Stomach (tissue), 9 donors: ENCODE data around the gene MCTP1. TPM values are rescaled to one million over a fixed set of nuclear protein-coding genes. Genes with fewer than 3 reads are reported as not detected.

Experiments
- DNase-seq, 2 donors: peaks; one replicate each; pipeline versions ENCODE4 v3.0.0 to v3.0.0-alpha.2; 2013 to 2019
- H3K27ac ChIP-seq, 5 donors: fragments of 200-600 bp in 4 of 5; sonication (generic) in 4 of 5; one replicate each; pipeline ENCODE4 v1.5.1; 2013 to 2019; ENCODE audit warnings: mild to moderate bottlenecking in 1 of 5, moderate library complexity in 1 of 5
- H3K27me3 ChIP-seq, 3 donors: fragments of 200-600 bp; sonication (generic); one replicate each; pipeline ENCODE4 v1.5.1; 2017 to 2019; ENCODE audit warnings: mixed run types in 1 of 3
- H3K36me3 ChIP-seq, 4 donors: fragments of 200-600 bp; sonication (generic); 1 replicate in 3 of 4; 2 replicates in 1 of 4; pipeline ENCODE4 v1.5.1; 2016 to 2019
- H3K4me1 ChIP-seq, 4 donors: fragments of 200-600 bp; sonication (generic); one replicate each; pipeline ENCODE4 v1.5.1; 2016 to 2019
- H3K4me3 ChIP-seq, 4 donors: fragments of 200-600 bp; sonication (generic) in 3 of 4; one replicate each; pipeline ENCODE4 v1.5.1; 2016 to 2019; ENCODE audit warnings: mild to moderate bottlenecking in 1 of 4
- H3K9me3 ChIP-seq, 4 donors: fragments of 200-600 bp; sonication (generic); one replicate each; pipeline ENCODE4 v1.5.1; 2016 to 2019
- EP300 ChIP-seq: sonication (generic); formaldehyde crosslinking; IDR thresholded peaks from one replicate; pipeline ENCODE4 v1.6.1; 2017; ENCODE audit warnings: antibody characterized with exemption
- POLR2A ChIP-seq, 4 donors: fragments of 450-650 bp; IDR thresholded peaks; one replicate each; pipeline ENCODE4 v1.6.1; 2016; ENCODE audit warnings: antibody characterized with exemption in 4 of 4, control low read depth in 2 of 4, mild to moderate bottlenecking in 1 of 4, moderate library complexity in 1 of 4
- POLR2AphosphoS5 ChIP-seq, 3 donors: sonication (generic); formaldehyde crosslinking; IDR thresholded peaks; one replicate each; pipeline ENCODE4 v1.6.1; 2016; ENCODE audit warnings: antibody characterized with exemption in 3 of 3
- WGBS, 5 donors: extraction: QIAGEN DNeasy Blood & Tissue Kit in 3 of 5; methylation state at CpG; one replicate each; pipeline versions ENCODE4 v1.1.5 to v1.1.7; 2013 to 2018; 5-methylcytosine and 5-hydroxymethylcytosine counted together
- intact Hi-C: fragments of 100-400 bp; cut with DNase I; formaldehyde crosslinking; loops from one replicate; pipeline ENCODE4 v1.15.1; 2023; ENCODE audit warnings: low total_unique reads
- polyA plus RNA-seq, 3 donors: library from polyadenylated mRNA; stranded (reverse); fragments of 200-250 nt; gene quantifications; one replicate each; pipeline ENCODE4 v1.2.3, GENCODE V29; 2013
- total RNA-seq, 5 donors: library from RNA; depleted of rRNA; stranded (reverse); fragments of >200 nt; gene quantifications; one replicate each; pipeline versions ENCODE4 v1.1.0 to v1.2.3, GENCODE V29; 2014 to 2016
- TF ChIP-seq, protein P1 (sequence below), 7 experiments: fragments of 450-650 bp in 4 of 7; fragments of 200-600 bp in 3 of 7; sonication (generic) in 3 of 7; IDR thresholded peaks; one replicate each; pipeline ENCODE4 v1.5.1; 2016 to 2019; ENCODE audit warnings: antibody characterized with exemption in 7 of 7, control low read depth in 2 of 7, mild to moderate bottlenecking in 1 of 7
- donor health status: healthy with polysubstance abuse.
- donor health status: Bipolar disorder and iron deficiency.
- donor health status: healthy.

Gene MCTP1
- total and polyA plus RNA-seq, 8 donors = 1.4 to 47.9 (median 11.3) TPM

DNA sequence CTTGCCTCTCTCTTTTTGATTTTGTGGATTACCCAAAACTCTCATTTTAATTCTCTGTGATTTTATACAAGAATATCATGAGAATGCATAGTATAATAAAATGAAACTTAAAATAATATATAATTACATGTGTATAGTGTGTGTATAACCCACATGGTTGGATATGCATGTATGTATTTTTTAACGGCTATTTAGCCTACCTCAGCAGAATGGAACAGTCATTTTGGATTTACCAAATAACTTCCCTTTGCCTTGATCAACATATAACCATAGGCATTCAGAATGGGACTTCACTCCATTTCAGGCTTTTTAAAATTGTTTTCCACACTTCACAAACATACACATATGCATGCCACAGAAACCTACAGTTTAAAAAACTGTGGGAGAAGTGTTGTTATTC lies 505.2 kb downstream of the MCTP1 start:
- Histone ChIP-seq H3K4me1 (peaks cover 0 to 4% (median 0%) of the 10 kb centered on the region in 4 donors), H3K36me3 (no peaks in the 10 kb centered on the region), H3K27ac (no peak overlapping the region), H3K4me3 (no peak overlapping the region), H3K9me3 (no peaks in the 10 kb centered on the region), H3K27me3 (no peaks in the 10 kb centered on the region)
- intact Hi-C loops = no loop called here
- 85 to 97% (median 93%) methylated on average over 1 of the region's 1 CpG for WGBS, 5 donors
- TF ChIP-seq POLR2A (IDR thresholded peaks at IDR 0.05) = no peak
- TF ChIP-seq, protein P1, sequence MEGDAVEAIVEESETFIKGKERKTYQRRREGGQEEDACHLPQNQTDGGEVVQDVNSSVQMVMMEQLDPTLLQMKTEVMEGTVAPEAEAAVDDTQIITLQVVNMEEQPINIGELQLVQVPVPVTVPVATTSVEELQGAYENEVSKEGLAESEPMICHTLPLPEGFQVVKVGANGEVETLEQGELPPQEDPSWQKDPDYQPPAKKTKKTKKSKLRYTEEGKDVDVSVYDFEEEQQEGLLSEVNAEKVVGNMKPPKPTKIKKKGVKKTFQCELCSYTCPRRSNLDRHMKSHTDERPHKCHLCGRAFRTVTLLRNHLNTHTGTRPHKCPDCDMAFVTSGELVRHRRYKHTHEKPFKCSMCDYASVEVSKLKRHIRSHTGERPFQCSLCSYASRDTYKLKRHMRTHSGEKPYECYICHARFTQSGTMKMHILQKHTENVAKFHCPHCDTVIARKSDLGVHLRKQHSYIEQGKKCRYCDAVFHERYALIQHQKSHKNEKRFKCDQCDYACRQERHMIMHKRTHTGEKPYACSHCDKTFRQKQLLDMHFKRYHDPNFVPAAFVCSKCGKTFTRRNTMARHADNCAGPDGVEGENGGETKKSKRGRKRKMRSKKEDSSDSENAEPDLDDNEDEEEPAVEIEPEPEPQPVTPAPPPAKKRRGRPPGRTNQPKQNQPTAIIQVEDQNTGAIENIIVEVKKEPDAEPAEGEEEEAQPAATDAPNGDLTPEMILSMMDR (IDR thresholded peaks at IDR 0.05) = no peak
- no peak for TF ChIP-seq POLR2AphosphoS5 (IDR thresholded peaks at IDR 0.05)
- no peak for TF ChIP-seq EP300
- DNase-seq = no peak

DNA sequence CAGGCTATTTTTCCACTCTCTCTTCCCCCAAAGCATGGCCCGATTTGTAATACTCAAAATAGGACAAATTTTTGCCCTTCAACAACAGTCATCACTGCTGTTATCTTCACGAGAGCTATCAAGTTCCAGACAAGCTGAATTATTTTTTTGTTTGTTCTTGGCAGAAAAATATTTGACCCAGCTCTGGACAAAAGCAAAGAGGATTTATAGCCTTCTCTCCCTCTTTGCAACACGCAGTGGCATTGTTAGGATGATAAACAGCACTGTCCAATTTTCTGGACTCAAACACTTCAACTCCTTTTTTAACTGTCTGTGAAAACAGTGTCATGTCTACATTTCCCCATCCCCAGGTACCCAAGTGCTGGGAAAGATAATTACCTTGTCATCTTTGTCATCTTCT lies 506.2 kb downstream of the MCTP1 start:
- no peak overlapping the region for H3K27ac ChIP-seq
- intact Hi-C loops = no loop called here
- H3K27me3 ChIP-seq = no peaks in the 10 kb centered on the region
- no peak overlapping the region for H3K4me3 ChIP-seq
- WGBS, 5 donors = 47 to 71% (median 58%) methylated on average over 3 of the region's 3 CpGs
- no peaks in the 10 kb centered on the region for H3K36me3 ChIP-seq
- TF ChIP-seq POLR2AphosphoS5 (IDR thresholded peaks at IDR 0.05) (no peak), EP300 (no peak), POLR2A (IDR thresholded peaks at IDR 0.05) (no peak)
- TF ChIP-seq, protein P1 (IDR thresholded peaks at IDR 0.05) = no peak
- H3K9me3 ChIP-seq = no peaks in the 10 kb centered on the region
- no peak for DNase-seq
- no peaks in the 10 kb centered on the region for H3K4me1 ChIP-seq

DNA sequence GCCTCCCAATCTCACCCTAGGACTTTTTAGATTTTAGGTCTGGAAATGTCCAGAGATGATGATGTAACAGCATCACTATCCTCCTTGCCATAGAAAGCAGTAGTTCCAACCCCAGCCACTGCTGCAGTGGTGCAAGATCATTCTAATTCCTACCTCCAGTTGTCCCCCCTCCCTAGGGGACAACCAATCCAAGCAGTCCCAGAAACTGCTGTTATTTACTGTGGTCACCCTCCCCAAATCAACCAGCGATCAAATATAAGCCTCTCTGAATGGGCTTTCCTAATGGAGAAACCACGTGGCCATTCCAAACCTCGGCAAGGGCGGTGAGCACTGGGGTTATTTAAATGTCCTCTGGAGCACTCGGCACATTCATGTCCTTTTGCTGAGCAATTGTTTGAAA lies 506.6 kb downstream of the MCTP1 start:
- Histone ChIP-seq H3K9me3 (no peaks in the 10 kb centered on the region), H3K27me3 (no peaks in the 10 kb centered on the region), H3K4me3 (no peak overlapping the region), H3K4me1 (no peaks in the 10 kb centered on the region), H3K27ac (no peak overlapping the region), H3K36me3 (no peaks in the 10 kb centered on the region)
- no peak for DNase-seq
- TF ChIP-seq EP300 (no peak), POLR2A (IDR thresholded peaks at IDR 0.05) (no peak), POLR2AphosphoS5 (IDR thresholded peaks at IDR 0.05) (no peak)
- TF ChIP-seq, protein P1 (IDR thresholded peaks at IDR 0.05) = no peak
- 69 to 82% (median 79%) methylated on average over 5 of the region's 5 CpGs for WGBS, 5 donors
- intact Hi-C loops = no loop called here

DNA sequence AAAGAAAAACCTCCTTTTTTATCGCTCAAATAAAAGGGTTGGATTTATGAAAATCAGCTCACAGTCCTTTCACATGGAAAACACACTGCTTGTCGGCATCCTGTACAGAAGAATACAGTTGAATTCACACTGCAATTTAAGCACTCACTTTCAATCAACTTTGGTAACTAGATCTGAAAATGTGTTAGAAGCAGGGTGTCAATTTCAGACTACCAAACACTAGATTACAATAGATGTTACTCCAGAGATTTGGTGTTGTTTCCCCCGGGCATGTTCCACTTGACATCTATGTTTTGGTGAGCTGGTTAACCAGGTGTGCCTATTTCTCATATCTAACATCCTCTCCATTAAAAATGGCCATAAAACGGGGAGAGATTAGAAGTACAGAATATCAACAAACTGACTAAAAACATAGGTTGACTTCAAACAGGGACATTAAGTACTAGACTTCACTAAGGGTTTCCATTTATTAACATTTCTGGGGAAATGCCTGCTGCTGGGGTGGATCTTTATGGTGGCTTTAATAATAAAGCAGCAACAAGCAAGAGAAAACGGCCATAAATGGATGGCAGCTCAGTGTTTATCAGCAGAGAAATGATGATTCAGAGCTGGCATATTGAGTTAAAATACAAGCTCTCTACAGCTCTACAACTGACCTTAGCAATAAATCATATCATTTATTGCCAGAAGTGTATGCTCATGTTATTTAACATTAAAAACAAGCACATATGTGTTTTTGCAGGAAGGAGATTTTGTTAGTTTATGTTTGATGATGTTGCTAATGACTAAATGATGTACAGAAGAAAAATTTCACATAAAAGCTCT lies 507.6 kb downstream of the MCTP1 start:
- Histone ChIP-seq H3K27ac (no peak overlapping the region), H3K9me3 (no peaks in the 10 kb centered on the region), H3K27me3 (no peaks in the 10 kb centered on the region), H3K4me1 (no peaks in the 10 kb centered on the region), H3K4me3 (no peak overlapping the region), H3K36me3 (no peaks in the 10 kb centered on the region)
- no peak for DNase-seq
- intact Hi-C loops = no loop called here
- 69 to 77% (median 71%) methylated on average over 5 of the region's 5 CpGs for WGBS, 5 donors
- TF ChIP-seq, protein P1 (IDR thresholded peaks at IDR 0.05) = no peak
- TF ChIP-seq POLR2A (IDR thresholded peaks at IDR 0.05) (no peak), POLR2AphosphoS5 (IDR thresholded peaks at IDR 0.05) (no peak)
